ENCODE results near the gene MYH7.

MYH7 gene

GRCh38 chr14:23385642-23386265 lies 49.7 kb downstream of the MYH7 start:
- no peak for DNase-seq

- no peak for DNase-seq
These were observed 50.2 kb downstream of the MYH7 start for GRCh38 chr14:23385244-23385641.

- no peak for DNase-seq
These were observed 50.9 kb downstream of the MYH7 start for GRCh38 chr14:23384364-23385080.

- no peak for DNase-seq
These were observed 52.6 kb downstream of the MYH7 start for GRCh38 chr14:23382731-23383440.

GRCh38 chr14:23382276-23382675 lies 53.2 kb downstream of the MYH7 start:
- no peak for DNase-seq

- DNase-seq, result no peak
These were observed 53.6 kb downstream of the MYH7 start for GRCh38 chr14:23381871-23382270.

- no peak for DNase-seq
These were observed 54.5 kb downstream of the MYH7 start for GRCh38 chr14:23380976-23381375.

- DNase-seq, result no peak
These were observed 55.1 kb downstream of the MYH7 start for GRCh38 chr14:23380197-23380914.

- peak; percentile 83 for DNase-seq
These were observed 55.9 kb downstream of the MYH7 start for GRCh38 chr14:23379366-23380196.

GRCh38 chr14:23378612-23379220 lies 56.7 kb downstream of the MYH7 start:
- no peak for DNase-seq

- DNase-seq, result no peak
These were observed 57.6 kb downstream of the MYH7 start for GRCh38 chr14:23377573-23378563.

GRCh38 chr14:23377198-23377550 lies 58.3 kb downstream of the MYH7 start:
- DNase-seq, result no peak

- no peak for DNase-seq
These were observed 58.8 kb downstream of the MYH7 start, which contains the start of gene CMTM5 for GRCh38 chr14:23376482-23377197. CMTM5 (plus strand) TSS chr14:23377046; CDS start chr14:23377252, 206 bp downstream.

- no peak for DNase-seq
These were observed 59.8 kb downstream of the MYH7 start for GRCh38 chr14:23375527-23376251.

GRCh38 chr14:23373041-23373440 lies 62.4 kb downstream of the MYH7 start:
- no peak for DNase-seq

- no peak for DNase-seq
These were observed 63.0 kb downstream of the MYH7 start, which contains the start of gene IL25 for GRCh38 chr14:23372509-23372908. IL25 (plus strand) TSS chr14:23372809.

- no peak for DNase-seq
These were observed 63.6 kb downstream of the MYH7 start for GRCh38 chr14:23371865-23372264.

- DNase-seq, result no peak
These were observed 65.2 kb downstream of the MYH7 start for GRCh38 chr14:23370221-23370620.

- no peak for DNase-seq
These were observed 69.0 kb downstream of the MYH7 start for GRCh38 chr14:23366426-23366921.

All from activated CD8-positive, alpha-beta memory T cell treated with anti-CD3 and anti-CD28 coated beads for 24 hours (primary cell).